H9 (cell line): Measurements from ENCODE around the gene VEGFA. TPM values are rescaled to one million over a fixed set of nuclear protein-coding genes. Genes with fewer than 3 reads are reported as not detected.

ENCODE experiments used
- DNase-seq: peaks from one replicate; pipeline ENCODE4 v3.0.0-alpha.2; 2017
- H2AFZ ChIP-seq: one replicate; pipeline ENCODE4 v1.6.1; 2013; ENCODE audit warnings: mild to moderate bottlenecking, low read length, control low read depth, moderate library complexity
- H2AK5ac ChIP-seq: 2 replicates; pipeline ENCODE4 v1.6.1; 2013; ENCODE audit warnings: low read length, control low read depth, mixed read lengths; ENCODE audit not compliant: insufficient read length
- H2BK120ac ChIP-seq: one replicate; pipeline ENCODE4 v1.6.1; 2013; ENCODE audit warnings: low read depth, mild to moderate bottlenecking, low read length, control low read depth, inconsistent platforms; ENCODE audit not compliant: poor library complexity, severe bottlenecking
- H2BK12ac ChIP-seq: 2 replicates; pipeline ENCODE4 v1.6.1; 2013; ENCODE audit warnings: low read length, control low read depth, mixed read lengths, low read depth; ENCODE audit not compliant: insufficient read length
- H2BK15ac ChIP-seq: 2 replicates; pipeline ENCODE4 v1.6.1; 2013; ENCODE audit warnings: low read depth, low read length, control low read depth
- H2BK20ac ChIP-seq: one replicate; pipeline ENCODE4 v1.6.1; 2013; ENCODE audit warnings: low read depth, mild to moderate bottlenecking, low read length, control low read depth, inconsistent platforms; ENCODE audit not compliant: poor library complexity, severe bottlenecking
- H2BK5ac ChIP-seq: 2 replicates; pipeline ENCODE4 v1.6.1; 2013; ENCODE audit warnings: low read length, control low read depth, mixed read lengths; ENCODE audit not compliant: insufficient read length
- H3K14ac ChIP-seq: 2 replicates; pipeline ENCODE4 v1.6.1; 2013; ENCODE audit warnings: low read length, control low read depth; ENCODE audit not compliant: insufficient read depth
- H3K18ac ChIP-seq: 2 replicates; pipeline ENCODE4 v1.6.1; 2013; ENCODE audit warnings: low read depth, mild to moderate bottlenecking, mixed read lengths, low read length, control low read depth; ENCODE audit not compliant: insufficient read length
- H3K23ac ChIP-seq: 2 replicates; pipeline ENCODE4 v1.6.1; 2013; ENCODE audit warnings: low read length, control low read depth, mixed read lengths, low read depth; ENCODE audit not compliant: insufficient read length
- H3K23me2 ChIP-seq: 2 replicates; pipeline ENCODE4 v1.6.1; 2013; ENCODE audit warnings: low read depth, mild to moderate bottlenecking, mixed read lengths, low read length, control low read depth; ENCODE audit not compliant: insufficient read length, poor library complexity, severe bottlenecking
- H3K27ac ChIP-seq: 2 replicates; pipeline ENCODE4 v1.5.1; 2013; ENCODE audit warnings: low read length, control low read depth, mixed read lengths, low read depth; ENCODE audit not compliant: insufficient read length
- H3K27me3 ChIP-seq: 2 replicates; pipeline ENCODE4 v1.6.1; 2013; ENCODE audit warnings: low read length, control low read depth, inconsistent platforms; ENCODE audit not compliant: insufficient read depth
- H3K4ac ChIP-seq: 2 replicates; pipeline ENCODE4 v1.6.1; 2013; ENCODE audit warnings: low read depth, mild to moderate bottlenecking, control low read depth, inconsistent platforms, low read length, moderate library complexity
- H3K4me1 ChIP-seq: 2 replicates; pipeline ENCODE4 v1.6.1; 2013; ENCODE audit warnings: low read length, control low read depth, inconsistent platforms; ENCODE audit not compliant: insufficient read depth
- H3K4me2 ChIP-seq: 2 replicates; pipeline ENCODE4 v1.6.1; 2013; ENCODE audit warnings: low read length, control low read depth, mixed read lengths; ENCODE audit not compliant: insufficient read length, insufficient read depth
- H3K56ac ChIP-seq: 2 replicates; pipeline ENCODE4 v1.6.1; 2013; ENCODE audit warnings: low read depth, mild to moderate bottlenecking, mixed read lengths, low read length, control low read depth; ENCODE audit not compliant: insufficient read length
- H3K79me1 ChIP-seq: 2 replicates; pipeline ENCODE4 v1.6.1; 2013; ENCODE audit warnings: low read depth, mild to moderate bottlenecking, moderate library complexity, low read length, control low read depth, inconsistent platforms; ENCODE audit not compliant: insufficient read depth, poor library complexity, severe bottlenecking
- H3K79me2 ChIP-seq: 2 replicates; pipeline ENCODE4 v1.6.1; 2013; ENCODE audit warnings: low read length, control low read depth, inconsistent platforms; ENCODE audit not compliant: insufficient read depth
- H3K9ac ChIP-seq: 2 replicates; pipeline ENCODE4 v1.6.1; 2013; ENCODE audit warnings: low read length, control low read depth, mixed read lengths; ENCODE audit not compliant: insufficient read length; ENCODE audit errors: extremely low read depth
- H3K9me3 ChIP-seq: one replicate; pipeline ENCODE4 v1.6.1; 2013; ENCODE audit warnings: low read depth, low read length, inconsistent platforms; ENCODE audit not compliant: control insufficient read depth
- H3T11ph ChIP-seq: one replicate; pipeline ENCODE4 v1.6.1; 2013; ENCODE audit warnings: mild to moderate bottlenecking, low read length, control low read depth, inconsistent platforms
- H4K20me1 ChIP-seq: one replicate; pipeline ENCODE4 v1.6.1; 2013; ENCODE audit not compliant: control insufficient read depth, insufficient read length, insufficient read depth
- H4K5ac ChIP-seq: 2 replicates; pipeline ENCODE4 v1.6.1; 2013; ENCODE audit warnings: low read depth, mild to moderate bottlenecking, mixed read lengths, low read length, control low read depth; ENCODE audit not compliant: insufficient read length
- H4K8ac ChIP-seq: replicated peaks from 2 replicates; pipeline ENCODE4 v1.6.1; 2013; ENCODE audit warnings: low read length, control low read depth, mixed read lengths, low read depth; ENCODE audit not compliant: insufficient read length
- H4K91ac ChIP-seq: 2 replicates; pipeline ENCODE4 v1.6.1; 2013; ENCODE audit warnings: low read depth, mild to moderate bottlenecking, moderate library complexity, mixed read lengths, low read length, control low read depth; ENCODE audit not compliant: insufficient read length
- H3K27ac Mint-ChIP-seq, 3 experiments: 2 replicates in 2 of 3; 3 replicates in 1 of 3; pipeline ENCODE4 v1.8.0; 2020 to 2021; ENCODE audit warnings: mixed read lengths in 3 of 3, mild to moderate bottlenecking in 1 of 3, moderate library complexity in 1 of 3
- H3K27me3 Mint-ChIP-seq: 2 replicates; pipeline ENCODE4 v1.8.0; 2021; ENCODE audit warnings: low read depth, mild to moderate bottlenecking, moderate library complexity, mixed read lengths
- H3K36me3 Mint-ChIP-seq, 3 experiments: 2 replicates in 2 of 3; 3 replicates in 1 of 3; pipeline ENCODE4 v1.8.0; 2020 to 2021; ENCODE audit warnings: low read depth in 3 of 3, mixed read lengths in 3 of 3; ENCODE audit not compliant: insufficient read depth in 1 of 3
- H3K4me1 Mint-ChIP-seq, 2 experiments: 2 replicates each; pipeline ENCODE4 v1.8.0; 2020; ENCODE audit warnings: mixed read lengths in 2 of 2
- H3K4me3 Mint-ChIP-seq, 2 experiments: 2 replicates in 1 of 2; 3 replicates in 1 of 2; pipeline ENCODE4 v1.8.0; 2020 to 2021; ENCODE audit warnings: mild to moderate bottlenecking in 2 of 2, mixed read lengths in 2 of 2, moderate library complexity in 1 of 2
- H3K9me3 Mint-ChIP-seq, 2 experiments: 2 replicates in 1 of 2; 3 replicates in 1 of 2; pipeline ENCODE4 v1.8.0; 2020; ENCODE audit warnings: mild to moderate bottlenecking in 2 of 2, mixed read lengths in 2 of 2, moderate library complexity in 1 of 2
- WGBS: extraction: QIAGEN DNeasy Blood & Tissue Kit; methylation state at CpG from one replicate; pipeline ENCODE4 v1.1.7; 2013; ENCODE audit warnings: missing lambda C conversion rate, low lambda C conversion rate, mixed read lengths; ENCODE audit not compliant: insufficient read length; ENCODE audit errors: extremely low coverage; 5-methylcytosine and 5-hydroxymethylcytosine counted together
- total RNA-seq: library from RNA; stranded (reverse); gene quantifications from 2 replicates; pipeline ENCODE4 v1.2.1, GENCODE V29; 2021
- TF ChIP-seq, protein P1 (sequence below): fragments of 200-600 bp; sonication (generic); conservative IDR thresholded peaks from 3 replicates; pipeline ENCODE4 v1.8.0; 2021; ENCODE audit warnings: antibody characterized with exemption, mild to moderate bottlenecking

The VEGFA gene
- total RNA-seq, 1 experiment from 2014 or later, result 47.9 TPM

DNA sequence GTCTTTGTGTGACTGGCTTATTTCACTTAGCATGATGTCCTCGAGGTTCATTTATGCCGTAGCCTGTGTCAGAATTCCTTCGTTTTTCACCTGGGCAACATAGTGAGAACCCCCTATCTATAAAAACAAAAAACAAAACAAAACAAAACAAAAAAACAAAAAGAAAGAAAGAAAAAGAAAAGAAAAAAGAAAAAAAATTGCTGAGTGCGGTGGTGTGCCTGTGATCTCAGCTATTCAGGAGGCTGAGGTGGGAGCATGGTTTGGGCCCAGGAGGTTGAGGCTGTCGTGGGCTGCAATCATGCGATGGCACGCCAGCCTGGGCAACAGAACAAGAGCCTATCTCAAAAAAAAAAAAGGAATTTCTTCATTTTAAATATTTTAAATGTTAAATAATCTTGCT lies 38.4 kb downstream of the VEGFA start:
- Histone ChIP-seq H3K9ac (no peak overlapping the region), H2BK120ac (no peak overlapping the region), H3K23ac (no peak overlapping the region), H3K27ac (no peak overlapping the region), H3T11ph (no peak overlapping the region), H2AFZ (no peak overlapping the region), H2BK12ac (no peak overlapping the region), H2AK5ac (no peak overlapping the region), H3K79me1 (no peaks in the 10 kb centered on the region), H2BK5ac (no peak overlapping the region), H4K5ac (no peak overlapping the region), H3K14ac (no peak overlapping the region), H3K79me2 (no peaks in the 10 kb centered on the region), H3K56ac (no peak overlapping the region), H2BK20ac (no peak overlapping the region), H3K18ac (no peak overlapping the region), H4K20me1 (no peaks in the 10 kb centered on the region), H4K91ac (no peak overlapping the region), H3K9me3 (no peaks in the 10 kb centered on the region), H3K4me1 (no peaks in the 10 kb centered on the region), H3K23me2 (no peaks in the 10 kb centered on the region), H2BK15ac (no peak overlapping the region), H3K4me2 (no peak overlapping the region), H3K4ac (no peak overlapping the region), H4K8ac (no peak overlapping the region), H3K27me3 (0 out of 2 replicates have a peak, but pooled peaks cover 2% of the 10 kb centered on the region)
- H3K4me3 Mint-ChIP-seq, result no peak overlapping the region
- H3K9me3 Mint-ChIP-seq, result no peaks in the 10 kb centered on the region
- no peak overlapping the region for H3K27ac Mint-ChIP-seq
- H3K27me3 Mint-ChIP-seq, result no peaks in the 10 kb centered on the region; the same call in 1 of the 2 replicates
- peaks cover 5 to 8% of the 10 kb centered on the region in 2 experiments for H3K4me1 Mint-ChIP-seq
- WGBS, result no CpG with 5 or more reads among the region's 7 CpGs
- TF ChIP-seq, protein P1, sequence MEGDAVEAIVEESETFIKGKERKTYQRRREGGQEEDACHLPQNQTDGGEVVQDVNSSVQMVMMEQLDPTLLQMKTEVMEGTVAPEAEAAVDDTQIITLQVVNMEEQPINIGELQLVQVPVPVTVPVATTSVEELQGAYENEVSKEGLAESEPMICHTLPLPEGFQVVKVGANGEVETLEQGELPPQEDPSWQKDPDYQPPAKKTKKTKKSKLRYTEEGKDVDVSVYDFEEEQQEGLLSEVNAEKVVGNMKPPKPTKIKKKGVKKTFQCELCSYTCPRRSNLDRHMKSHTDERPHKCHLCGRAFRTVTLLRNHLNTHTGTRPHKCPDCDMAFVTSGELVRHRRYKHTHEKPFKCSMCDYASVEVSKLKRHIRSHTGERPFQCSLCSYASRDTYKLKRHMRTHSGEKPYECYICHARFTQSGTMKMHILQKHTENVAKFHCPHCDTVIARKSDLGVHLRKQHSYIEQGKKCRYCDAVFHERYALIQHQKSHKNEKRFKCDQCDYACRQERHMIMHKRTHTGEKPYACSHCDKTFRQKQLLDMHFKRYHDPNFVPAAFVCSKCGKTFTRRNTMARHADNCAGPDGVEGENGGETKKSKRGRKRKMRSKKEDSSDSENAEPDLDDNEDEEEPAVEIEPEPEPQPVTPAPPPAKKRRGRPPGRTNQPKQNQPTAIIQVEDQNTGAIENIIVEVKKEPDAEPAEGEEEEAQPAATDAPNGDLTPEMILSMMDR, result no peak
- DNase-seq, result no peak
- no peaks in the 10 kb centered on the region for H3K36me3 Mint-ChIP-seq
